Thyroid gland (tissue), 4 donors: ENCODE data around the gene GOLGA5.

ENCODE experiments used
- POLR2A ChIP-seq, 2 donors: fragments of 450-650 bp; IDR thresholded peaks; one replicate each; pipeline ENCODE4 v1.6.1; 2017; ENCODE audit warnings: antibody characterized with exemption in 2 of 2, mild to moderate bottlenecking in 2 of 2, moderate library complexity in 1 of 2
- TF ChIP-seq, protein P1 (sequence below), 6 experiments: fragments of 200-600 bp in 3 of 6; fragments of 450-650 bp in 3 of 6; sonication (generic) in 3 of 6; IDR thresholded peaks; one replicate each; pipeline ENCODE4 v1.5.1; 2016 to 2019; ENCODE audit warnings: antibody characterized with exemption in 6 of 6, mild to moderate bottlenecking in 2 of 6, inconsistent platforms in 1 of 6, moderate library complexity in 1 of 6

- TF ChIP-seq, protein P1, sequence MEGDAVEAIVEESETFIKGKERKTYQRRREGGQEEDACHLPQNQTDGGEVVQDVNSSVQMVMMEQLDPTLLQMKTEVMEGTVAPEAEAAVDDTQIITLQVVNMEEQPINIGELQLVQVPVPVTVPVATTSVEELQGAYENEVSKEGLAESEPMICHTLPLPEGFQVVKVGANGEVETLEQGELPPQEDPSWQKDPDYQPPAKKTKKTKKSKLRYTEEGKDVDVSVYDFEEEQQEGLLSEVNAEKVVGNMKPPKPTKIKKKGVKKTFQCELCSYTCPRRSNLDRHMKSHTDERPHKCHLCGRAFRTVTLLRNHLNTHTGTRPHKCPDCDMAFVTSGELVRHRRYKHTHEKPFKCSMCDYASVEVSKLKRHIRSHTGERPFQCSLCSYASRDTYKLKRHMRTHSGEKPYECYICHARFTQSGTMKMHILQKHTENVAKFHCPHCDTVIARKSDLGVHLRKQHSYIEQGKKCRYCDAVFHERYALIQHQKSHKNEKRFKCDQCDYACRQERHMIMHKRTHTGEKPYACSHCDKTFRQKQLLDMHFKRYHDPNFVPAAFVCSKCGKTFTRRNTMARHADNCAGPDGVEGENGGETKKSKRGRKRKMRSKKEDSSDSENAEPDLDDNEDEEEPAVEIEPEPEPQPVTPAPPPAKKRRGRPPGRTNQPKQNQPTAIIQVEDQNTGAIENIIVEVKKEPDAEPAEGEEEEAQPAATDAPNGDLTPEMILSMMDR (IDR thresholded peaks at IDR 0.05) = no peak
- no peak for TF ChIP-seq POLR2A (IDR thresholded peaks at IDR 0.05)
Measured at GRCh38 chr14:92781350-92781749, 12.8 kb upstream of the GOLGA5 start.
